Epidermal melanocyte (primary cell): ENCODE data around the gene ORAI3.

Source experiments
- DNase-seq: peaks from one replicate; pipeline ENCODE4 v3.0.0; 2011; ENCODE audit warnings: low spot score; ENCODE audit not compliant: insufficient read length

ORAI3 gene

DNA sequence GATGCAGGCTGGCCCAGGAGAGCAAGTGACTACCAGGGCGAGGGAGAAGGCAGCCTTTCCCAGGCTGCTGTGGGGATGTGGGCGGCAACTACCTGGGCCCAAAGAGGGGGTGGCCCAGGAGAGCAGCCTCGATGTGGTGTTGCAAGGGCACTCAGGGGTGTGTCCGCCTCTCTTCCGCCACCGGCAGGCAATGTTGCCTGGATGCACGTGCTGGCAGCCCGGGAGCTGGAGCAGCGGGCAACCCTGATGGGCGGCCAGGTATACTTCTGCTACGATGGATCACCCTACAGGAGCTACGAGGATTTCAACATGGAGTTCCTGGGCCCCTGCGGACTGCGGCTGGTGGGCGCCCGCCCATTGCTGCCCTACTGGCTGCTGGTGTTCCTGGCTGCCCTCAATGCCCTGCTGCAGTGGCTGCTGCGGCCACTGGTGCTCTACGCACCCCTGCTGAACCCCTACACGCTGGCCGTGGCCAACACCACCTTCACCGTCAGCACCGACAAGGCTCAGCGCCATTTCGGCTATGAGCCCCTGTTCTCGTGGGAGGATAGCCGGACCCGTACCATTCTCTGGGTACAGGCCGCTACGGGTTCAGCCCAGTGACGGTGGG, 38.8 kb downstream of the ORAI3 start:
- no peak for DNase-seq

DNA sequence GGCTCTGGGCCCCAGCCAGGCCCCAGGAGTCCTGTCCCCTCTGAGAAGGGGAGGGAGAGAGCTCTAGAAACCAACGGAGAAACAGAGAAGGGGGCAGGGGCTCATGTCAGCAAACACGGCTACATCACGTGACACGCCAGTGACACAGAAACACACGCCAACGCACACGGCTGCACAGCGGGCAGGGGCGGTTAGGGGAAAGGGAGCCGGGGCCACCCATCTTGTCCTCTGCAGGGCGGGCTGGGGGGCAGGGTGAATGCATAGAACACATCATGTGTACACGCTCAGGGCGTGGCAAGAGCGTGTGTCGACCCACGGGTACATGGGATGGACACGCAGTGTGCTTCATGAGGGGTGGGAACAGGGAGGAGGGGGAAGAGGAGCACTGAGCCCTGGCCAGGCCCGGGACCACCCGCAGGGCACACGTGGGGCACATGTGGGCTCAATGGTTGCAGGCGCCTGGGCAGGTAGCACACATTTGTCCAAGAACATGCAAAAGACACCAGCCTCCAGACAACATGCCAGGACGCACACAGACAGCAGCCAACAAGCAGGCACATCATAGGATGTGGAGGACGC, 40.7 kb downstream of the ORAI3 start:
- DNase-seq, result no peak

DNA sequence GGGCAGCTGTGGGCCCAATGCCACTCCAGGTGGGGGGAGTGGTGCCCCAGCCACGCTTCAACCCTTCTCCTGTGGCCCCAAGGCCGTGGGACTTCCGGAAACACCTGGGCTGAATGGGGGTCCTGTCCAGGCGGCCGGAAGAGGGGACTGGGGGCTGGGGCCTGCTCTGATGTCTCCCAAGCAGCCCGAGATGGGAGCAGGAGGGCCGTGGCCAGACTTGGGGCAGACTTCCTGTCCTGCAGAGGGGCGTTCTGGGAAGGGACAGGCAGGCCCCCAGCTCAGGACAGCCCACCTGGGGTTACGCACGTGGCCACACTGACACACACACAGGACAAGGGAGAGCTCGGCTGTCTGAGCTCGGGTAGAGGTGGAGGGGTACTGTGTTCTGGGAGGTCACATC, 41.2 kb downstream of the ORAI3 start:
- no peak for DNase-seq

DNA sequence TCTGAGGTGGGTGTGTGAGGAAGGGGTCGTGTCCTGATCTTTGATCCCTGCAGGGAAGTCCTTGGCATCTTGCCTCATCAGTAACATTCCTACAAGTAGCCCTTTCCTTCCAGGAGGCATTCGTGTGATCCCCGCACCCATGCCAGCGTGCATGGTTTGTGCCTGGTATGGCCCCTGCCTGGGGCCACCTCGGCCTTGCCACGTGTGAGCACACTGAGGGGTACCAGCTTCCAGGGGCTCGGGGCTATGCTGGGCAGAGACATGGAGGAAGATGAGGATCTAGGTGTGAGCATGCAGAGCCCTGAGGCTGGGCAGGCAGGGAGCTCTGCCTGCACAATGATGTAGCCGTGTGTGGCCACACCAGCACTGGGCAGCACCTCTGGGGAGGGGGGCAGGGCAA, 42.2 kb downstream of the ORAI3 start:
- DNase-seq, result no peak

DNA sequence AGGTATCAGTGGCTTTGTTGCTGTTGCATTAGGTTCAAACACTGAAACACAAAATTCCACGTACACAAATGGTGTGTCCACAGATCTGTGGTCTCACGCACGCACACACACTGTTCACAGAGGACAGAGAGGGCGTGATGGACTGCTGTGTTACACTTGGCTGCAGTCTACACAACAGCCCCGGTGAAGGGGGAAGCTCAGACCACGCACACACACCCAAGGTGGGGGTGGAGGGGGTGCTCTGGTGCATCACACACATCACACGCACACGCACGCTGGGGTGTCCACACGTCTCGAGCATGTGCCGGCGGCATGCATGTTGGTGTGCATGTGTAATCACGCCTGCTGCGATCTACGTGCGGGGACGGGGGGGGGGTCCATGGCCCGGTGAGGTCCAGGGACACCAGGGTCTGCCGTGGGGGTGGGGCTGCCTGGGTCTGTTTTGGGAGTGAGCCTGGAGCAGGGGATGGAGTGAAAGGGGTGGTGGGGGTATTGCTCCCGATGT, 43.5 kb downstream of the ORAI3 start:
- no peak for DNase-seq

DNA sequence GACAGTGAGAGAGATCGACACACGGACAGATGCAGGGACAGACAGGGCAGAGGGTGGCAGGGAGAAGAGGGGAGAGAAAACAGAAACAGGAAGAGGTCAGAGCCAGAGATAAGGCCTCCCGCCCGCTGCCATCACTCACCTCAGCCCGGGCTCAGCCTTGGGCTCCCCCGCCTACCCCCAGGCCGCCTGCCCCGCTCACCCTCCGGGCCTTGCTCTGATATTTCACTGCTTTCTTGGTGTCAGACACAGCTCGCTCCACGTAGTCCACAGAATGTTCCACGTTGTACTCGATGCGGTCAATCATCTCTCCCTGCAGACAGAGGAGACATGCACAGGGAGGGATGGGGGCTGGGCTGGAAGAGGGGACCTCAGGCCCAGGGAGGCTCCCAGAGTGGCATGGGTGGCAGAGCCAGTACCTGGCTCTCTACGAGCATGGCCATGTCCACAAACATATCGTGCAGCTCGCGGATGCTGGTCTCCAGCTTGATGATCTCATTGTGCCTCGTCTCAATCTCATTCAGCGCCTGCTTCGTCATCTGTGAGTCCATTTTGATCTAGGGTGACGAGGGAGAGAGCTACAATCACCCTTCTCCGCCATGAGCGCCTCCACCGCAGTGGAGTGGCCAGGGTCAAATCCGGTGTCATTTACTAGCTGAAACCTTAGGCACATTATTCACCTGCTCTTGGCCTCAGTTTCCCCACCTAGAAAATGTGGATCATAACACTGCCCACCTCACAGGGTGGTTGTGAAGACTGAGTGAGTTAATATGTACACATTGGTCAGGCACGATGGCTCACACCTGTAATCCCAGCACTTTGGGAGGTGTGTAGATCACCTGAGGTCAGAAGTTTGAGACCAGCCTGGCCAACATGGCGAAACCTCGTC, 44.3 kb downstream of the ORAI3 start:
- DNase-seq, result no peak

DNA sequence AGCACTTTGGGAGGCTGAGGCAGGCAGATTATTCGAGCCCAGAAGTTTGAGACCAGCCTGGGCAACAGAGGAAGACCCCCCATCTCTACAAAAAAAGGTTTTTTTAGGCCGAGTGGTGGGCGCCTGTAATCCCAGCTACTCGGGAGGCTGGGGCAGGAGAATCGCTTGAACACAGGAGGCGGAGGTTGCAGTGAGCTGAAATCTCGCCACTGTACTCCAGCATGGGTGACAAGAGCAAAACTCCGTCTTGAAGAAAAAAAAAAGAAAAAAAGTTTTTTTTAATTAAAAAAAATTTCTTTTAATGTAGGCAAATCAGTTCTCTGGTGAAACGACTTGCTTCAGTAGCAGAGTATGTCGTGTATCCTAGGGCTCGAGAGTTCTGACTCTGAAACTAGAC, 47.1 kb downstream of the ORAI3 start:
- DNase-seq, result no peak

DNA sequence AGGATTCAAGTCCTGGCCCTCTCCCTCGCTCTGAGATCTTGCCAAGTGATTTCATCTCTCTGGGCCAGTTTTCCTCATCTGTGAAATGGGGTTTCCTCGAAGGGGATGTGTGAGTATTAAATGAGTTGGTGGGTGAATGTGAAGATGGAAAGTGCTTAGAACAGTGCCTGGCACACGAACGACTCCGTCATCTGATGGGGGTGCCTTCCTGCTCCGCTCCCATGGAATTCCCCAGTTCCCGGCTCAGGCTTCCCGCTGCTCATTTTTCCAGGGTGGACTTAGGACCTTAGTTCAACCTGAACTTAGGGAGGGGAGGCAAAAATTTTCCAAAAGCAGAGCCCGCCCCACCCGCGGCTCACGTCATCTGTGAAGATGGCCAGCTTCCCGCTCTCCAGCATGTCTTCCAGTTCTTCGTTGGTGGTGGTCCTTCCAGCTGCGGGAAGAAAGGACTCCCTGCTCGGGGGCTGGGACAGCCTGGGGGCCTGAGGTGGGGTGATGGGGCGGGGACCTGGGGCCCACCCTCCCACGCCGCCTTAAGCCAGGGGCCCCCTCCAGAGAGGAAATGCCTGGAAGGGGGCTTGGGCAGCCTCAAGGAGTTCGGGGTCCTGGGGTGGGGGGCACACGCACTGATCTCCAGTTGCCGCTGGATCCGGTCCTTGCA, 47.6 kb downstream of the ORAI3 start:
- no peak for DNase-seq

DNA sequence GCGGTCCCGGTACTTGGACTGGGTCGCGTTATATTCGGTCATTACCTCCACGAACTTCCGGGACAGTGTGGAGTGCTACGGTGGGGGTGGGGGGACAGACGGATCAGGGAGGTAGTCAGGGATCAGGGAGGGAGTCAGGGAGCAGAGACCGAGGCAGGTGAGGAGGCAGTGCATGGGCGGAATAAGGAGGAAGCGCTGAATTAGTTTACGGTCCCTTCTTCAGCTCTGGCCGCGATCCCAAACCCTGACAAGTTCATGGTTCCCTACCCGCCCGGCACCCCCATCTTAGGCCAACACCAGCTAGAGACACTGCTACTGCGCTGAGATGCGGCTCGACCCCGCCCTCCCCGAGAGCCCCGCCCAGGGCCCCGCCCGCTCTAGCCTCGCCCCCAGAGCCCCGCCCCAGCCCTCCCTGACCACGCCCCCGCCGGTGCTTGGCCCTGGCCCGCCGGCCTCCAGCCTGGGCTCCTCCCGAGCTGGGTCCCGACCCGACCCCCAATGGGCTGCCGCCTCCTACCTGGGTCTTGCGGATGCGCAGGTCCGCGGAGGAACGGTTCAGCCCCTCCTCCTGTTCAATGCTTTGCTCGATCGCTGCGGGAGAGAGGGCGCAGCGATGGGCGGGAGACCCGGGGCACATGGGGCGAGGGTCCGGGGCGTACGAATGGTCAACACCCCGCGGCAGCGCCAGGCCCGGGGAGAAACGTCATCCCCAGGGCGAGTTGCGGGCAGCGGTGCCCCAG, 48.3 kb downstream of the ORAI3 start:
- DNase-seq, result peak; percentile 94

DNA sequence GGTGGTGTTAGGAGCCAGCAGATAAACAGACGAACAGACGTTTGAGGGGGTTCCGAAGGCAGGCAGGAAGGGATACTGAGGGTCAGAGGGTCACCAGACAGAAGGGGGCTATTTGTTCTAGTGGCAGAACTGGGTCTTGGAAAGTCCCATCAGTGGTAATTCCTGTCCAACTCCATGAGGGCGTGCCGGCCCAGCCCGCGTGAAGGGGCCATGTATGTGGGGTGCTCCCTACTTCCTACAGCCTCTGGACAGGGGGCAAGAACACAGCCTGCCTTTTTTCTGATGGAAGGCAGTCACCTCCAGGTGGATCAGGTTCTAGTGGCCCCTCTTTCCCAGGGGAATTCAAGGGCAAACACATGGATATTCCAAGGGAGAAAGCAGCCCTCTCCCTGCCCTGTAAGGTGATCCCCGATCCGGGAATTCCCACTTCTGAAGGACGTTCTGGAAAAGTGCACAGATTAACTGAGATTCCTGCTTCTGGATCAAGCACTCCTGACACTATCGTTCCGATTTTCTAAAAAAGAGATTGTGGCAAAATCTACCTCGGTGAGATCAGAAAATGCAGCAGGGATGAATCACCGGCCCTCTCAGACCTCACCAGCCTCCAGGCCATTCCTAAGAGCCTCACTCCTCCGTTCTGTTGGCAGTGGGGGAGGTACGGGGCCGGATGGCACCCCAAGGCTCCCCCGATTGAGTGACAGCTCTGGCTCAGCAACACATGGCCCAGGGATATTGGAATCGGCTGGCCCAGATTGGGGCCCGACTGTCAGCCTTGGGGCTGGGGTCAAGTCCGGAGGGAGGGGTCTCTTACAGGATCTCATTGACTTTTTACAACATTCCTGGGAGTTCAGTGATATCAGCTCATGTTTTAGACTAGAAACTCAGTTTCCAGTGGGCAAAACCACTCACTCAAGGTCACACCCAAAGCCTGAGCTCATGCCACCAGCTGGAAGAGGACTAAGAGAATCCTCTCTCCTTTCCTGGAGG, 49.1 kb downstream of the ORAI3 start:
- DNase-seq, result peak; percentile 67

DNA sequence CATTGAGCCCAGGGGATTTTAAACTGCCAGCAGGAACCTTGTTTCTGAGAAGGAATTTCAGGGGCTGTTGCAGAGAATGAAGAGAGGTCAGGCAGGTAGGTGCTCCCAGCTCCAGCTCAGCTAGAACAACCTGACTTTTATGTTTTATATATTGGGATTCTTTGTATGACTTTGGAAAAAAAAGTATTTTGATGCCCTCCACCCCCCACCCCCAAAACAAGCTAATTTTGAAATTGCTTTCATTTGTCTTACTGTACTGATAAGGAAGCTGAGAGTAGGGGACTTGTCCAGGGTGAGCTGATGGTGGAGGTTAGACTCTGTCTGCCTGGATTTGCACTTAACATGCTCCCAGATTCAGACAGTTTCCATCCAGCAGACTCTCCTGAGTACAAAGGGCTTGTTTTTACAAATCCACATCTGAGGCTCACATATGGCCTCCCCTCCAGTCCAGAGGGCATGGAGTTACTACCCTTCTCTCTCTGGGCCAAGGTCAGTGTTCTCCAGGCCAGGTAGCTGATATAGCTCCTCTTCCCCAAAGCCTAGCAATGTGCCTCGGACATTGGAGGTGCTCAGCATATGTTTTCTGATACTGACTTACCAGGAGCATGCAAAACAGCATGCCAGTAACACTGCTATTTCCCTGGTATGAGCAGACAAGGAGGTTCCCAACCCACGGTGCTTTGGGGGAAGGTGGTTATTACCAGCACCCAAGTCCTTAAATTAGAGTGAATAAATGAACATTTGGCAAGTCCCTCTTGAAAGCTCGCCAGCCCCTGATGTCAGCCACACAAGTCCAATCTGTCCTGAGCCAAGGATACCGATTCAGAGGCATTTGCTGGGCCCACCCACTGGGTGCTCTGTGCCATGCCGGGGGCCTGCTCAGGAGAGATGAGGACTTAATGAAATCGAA, 50.2 kb downstream of the ORAI3 start:
- DNase-seq, result no peak

DNA sequence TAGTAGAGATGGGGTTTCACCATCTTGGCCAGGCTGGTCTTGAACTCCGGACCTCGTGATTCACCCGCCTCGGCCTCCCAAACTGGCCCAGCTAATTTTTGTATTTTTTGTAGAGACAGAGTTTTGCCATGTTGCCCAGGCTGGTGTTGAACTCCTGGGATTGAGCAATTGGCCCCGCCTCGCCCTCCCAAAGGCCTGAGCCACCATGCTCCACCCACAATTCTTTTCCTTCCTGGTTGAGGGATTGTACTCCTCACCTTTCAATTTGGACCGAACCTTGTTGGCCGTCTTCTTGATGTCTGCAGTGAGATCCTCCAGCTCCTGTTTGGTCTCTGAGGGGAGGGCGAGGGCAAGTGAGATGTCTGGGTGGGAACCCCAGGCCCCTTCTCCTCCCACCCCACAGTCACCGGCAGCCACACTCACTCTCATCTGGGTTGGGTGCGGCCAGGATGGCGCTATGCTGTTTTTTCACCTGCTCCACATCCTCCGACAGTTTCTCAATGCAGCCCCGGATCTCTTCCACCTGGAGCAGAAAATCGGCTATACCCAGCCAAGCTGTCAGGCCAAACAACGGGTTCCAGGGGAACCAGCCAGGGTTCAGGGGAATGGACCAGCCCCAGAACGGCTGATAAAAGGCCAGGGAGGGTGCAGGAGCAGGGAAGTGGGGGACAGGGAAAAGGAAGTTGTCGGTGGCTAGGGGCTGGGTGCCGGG, 52.0 kb downstream of the ORAI3 start:
- DNase-seq, result no peak

DNA sequence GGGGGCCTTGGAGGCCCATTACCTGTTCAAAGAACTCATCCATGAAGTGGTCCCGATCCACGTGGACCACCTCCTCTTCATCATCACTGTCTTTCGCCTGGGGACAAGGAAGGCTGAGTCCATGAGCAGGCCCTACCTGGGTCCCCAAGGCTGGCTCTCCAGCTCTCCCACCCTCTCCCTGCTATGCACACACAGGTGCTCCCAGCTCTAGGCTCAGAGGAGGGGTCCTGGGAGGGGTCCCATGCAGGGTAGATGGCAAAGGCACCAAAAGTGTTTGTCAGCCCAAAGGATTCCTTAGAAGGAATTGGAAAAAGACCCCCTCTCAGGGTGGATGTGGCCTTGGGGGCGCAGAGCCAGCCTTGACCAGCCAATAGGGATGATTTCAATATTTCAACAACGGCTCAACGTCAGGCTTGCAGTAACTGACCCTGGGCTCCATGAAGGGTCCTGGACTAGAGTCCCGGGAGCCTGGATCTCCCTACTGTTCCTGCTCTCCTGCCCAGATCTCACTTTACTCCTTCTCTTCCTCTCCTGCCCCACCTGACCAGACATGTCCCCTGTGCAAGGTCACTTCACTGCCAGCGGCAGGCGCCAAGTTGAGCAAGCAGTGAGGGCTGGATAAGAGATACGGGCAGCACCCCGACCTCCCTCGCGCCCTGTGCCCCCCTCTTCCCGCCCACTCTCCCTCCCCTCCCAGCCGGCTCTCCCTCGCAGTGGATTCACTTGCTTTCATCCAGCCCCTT, 52.8 kb downstream of the ORAI3 start:
- DNase-seq, result no peak

DNA sequence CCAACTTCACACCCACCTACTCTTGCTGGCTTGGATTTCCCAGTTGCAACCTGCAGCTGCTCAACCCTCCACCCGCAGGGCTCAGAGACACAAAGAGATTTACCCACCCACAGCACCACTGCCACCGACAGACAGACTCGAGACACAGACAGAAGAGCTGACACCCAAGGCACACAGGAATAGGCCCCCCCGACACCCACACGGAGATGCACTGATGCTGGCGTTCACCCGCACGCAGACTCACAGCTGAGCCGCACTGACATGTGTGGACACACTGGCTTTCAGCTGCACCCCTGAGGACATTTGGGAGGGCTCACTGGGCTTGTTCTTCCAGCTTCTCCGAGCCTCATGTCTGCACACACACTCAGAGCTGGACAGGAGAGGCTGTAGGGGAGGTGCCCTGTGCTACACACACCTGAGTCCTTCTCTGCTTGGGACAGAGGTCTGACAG, 53.4 kb downstream of the ORAI3 start:
- no peak for DNase-seq

DNA sequence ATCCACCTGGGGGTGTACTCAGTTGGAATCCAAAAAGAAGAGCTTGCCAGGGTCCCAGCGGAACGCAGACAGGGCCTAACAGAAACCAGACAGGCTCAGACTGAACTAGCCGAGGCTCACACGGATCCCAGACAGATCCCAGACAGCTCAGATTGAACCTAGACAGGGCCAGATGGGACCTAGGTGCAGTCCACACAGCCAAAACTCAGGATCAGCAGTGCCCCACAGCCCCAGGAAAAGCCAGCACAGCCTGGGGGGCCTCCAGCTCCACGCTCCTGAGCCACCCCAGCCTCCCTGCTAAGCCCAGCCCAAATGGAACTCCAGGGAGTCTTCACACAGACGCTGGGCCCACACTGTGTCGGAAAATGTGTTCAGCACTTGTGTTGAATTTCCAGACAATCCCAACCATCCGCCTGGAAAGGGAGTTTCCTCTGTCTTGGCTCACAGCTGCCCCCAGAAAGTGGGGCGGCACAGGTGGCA, 54.0 kb downstream of the ORAI3 start:
- DNase-seq, result no peak

DNA sequence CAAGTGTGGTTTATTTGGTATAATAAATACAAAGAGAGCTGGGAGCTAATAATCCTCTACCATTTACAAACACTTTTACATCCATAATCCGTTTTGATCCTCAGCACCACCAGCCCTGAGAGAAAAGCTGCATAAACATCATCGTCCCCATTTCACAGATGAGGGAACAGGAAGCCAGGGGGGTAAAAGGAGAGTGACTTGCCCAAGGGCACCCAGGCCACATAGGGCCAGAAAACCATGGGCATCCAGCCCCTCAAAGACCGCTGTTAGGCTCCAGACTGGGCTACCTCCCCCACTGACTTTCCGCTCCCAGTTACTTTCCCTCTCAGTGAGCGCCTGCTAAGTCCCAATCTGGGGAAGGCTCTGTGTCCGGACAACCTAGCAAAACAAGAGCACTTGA, 54.9 kb downstream of the ORAI3 start:
- no peak for DNase-seq
